ENCODE measurements around the gene WDFY2. TPM values are rescaled to one million over a fixed set of nuclear protein-coding genes. Genes with fewer than 3 reads are reported as not detected.

Gene WDFY2
- total RNA-seq, 1 experiment from 2014 or later: 26.4 TPM

GRCh38 chr13:51768976-51769375, 184.7 kb downstream of the WDFY2 start:
- TF ChIP-seq CTCF (conservative IDR thresholded peaks at IDR 0.05): no peak
- no peak overlapping the region for H2BK12ac ChIP-seq (ENCODE audit: insufficient read length, low read depth, low read length)
- Mint-ChIP-seq H3K36me3 (ENCODE audit: insufficient read depth in 1 of 3, low read depth in 3 of 3) (peaks cover 0 to 12% (median 7%) of the 10 kb centered on the region in 3 experiments; a peak in 4 of 7 replicates), H3K9me3 (no peaks in the 10 kb centered on the region), H3K27me3 (ENCODE audit: low read depth) (no peaks in the 10 kb centered on the region; the same call in 1 of the 2 replicates), H3K4me3 (no peak overlapping the region; a peak in 1 of 5 replicates), H3K27ac (peak overlapping the region in 2 of 3 experiments; percentile 27 to 90; a peak in 1 of 7 replicates), H3K4me1 (peaks cover 27 to 29% of the 10 kb centered on the region in 2 experiments)
- H3K79me1 ChIP-seq (ENCODE audit: insufficient read depth, low read depth, low read length, poor library complexity, severe bottlenecking): no peaks in the 10 kb centered on the region
- no peak overlapping the region for H3K18ac ChIP-seq (ENCODE audit: insufficient read length, low read depth, low read length)
- no CpG with 5 or more reads among the region's 19 CpGs for WGBS (ENCODE audit: extremely low coverage, insufficient read length, low lambda C conversion rate)
- H4K20me1 ChIP-seq (ENCODE audit: control insufficient read depth, insufficient read depth, insufficient read length): no peaks in the 10 kb centered on the region
- no peak overlapping the region for H3K23ac ChIP-seq (ENCODE audit: insufficient read length, low read depth, low read length)
- H3K14ac ChIP-seq (ENCODE audit: insufficient read depth, low read length): no peak overlapping the region; the same call in 1 of the 2 replicates
- no peak overlapping the region for H3K4me2 ChIP-seq (ENCODE audit: insufficient read depth, insufficient read length, low read length)
- H3K23me2 ChIP-seq (ENCODE audit: insufficient read length, low read depth, low read length, poor library complexity, severe bottlenecking): no peaks in the 10 kb centered on the region
- H2BK20ac ChIP-seq (ENCODE audit: low read depth, low read length, poor library complexity, severe bottlenecking): no peak overlapping the region
- H3K9ac ChIP-seq (ENCODE audit: extremely low read depth, insufficient read length, low read length): no peak overlapping the region
- no peaks in the 10 kb centered on the region for H3K9me3 ChIP-seq (ENCODE audit: control insufficient read depth, low read depth, low read length)
- H3K56ac ChIP-seq (ENCODE audit: insufficient read length, low read depth, low read length): no peak overlapping the region
- no peak overlapping the region for H4K8ac ChIP-seq (replicated peaks; ENCODE audit: insufficient read length, low read depth, low read length)
- H2BK120ac ChIP-seq (ENCODE audit: low read depth, low read length, poor library complexity, severe bottlenecking): no peak overlapping the region
- no peak overlapping the region for H2BK15ac ChIP-seq (ENCODE audit: low read depth, low read length)
- H4K91ac ChIP-seq (ENCODE audit: insufficient read length, low read depth, low read length): no peak overlapping the region
- H3K4me1 ChIP-seq (ENCODE audit: insufficient read depth, low read length): 0 out of 2 replicates have a peak, but pooled peaks cover 3% of the 10 kb centered on the region
- H3T11ph ChIP-seq (ENCODE audit: low read length): no peak overlapping the region
- no peak overlapping the region for H2BK5ac ChIP-seq (ENCODE audit: insufficient read length, low read length)
- H3K79me2 ChIP-seq (ENCODE audit: insufficient read depth, low read length): no peaks in the 10 kb centered on the region
- no peak for DNase-seq
- no peak overlapping the region for H2AK5ac ChIP-seq (ENCODE audit: insufficient read length, low read length)
- no peak overlapping the region for H4K5ac ChIP-seq (ENCODE audit: insufficient read length, low read depth, low read length)
- no peaks in the 10 kb centered on the region for H3K27me3 ChIP-seq (ENCODE audit: insufficient read depth, low read length)
- H3K27ac ChIP-seq (ENCODE audit: insufficient read length, low read depth, low read length): no peak overlapping the region
- H2AFZ ChIP-seq (ENCODE audit: low read length): no peak overlapping the region
- H3K4ac ChIP-seq (ENCODE audit: low read depth, low read length): no peak overlapping the region
